CD4-positive, alpha-beta T cell (primary cell): ENCODE results near the gene NXNL2. TPM values are rescaled to one million over a fixed set of nuclear protein-coding genes. Genes with fewer than 3 reads are reported as not detected.

Experiments
- ATAC-seq: fragments of 200-7000 bp; cut with Tn5 transposase; one replicate; pipeline ENCODE4 v1.10.0; 2022; ENCODE audit warnings: mild to moderate bottlenecking; ENCODE audit not compliant: poor library complexity
- CTCF ChIA-PET: fragments of 350-600 bp; sonication (Branson Sonifier 250); formaldehyde crosslinking; loops from one replicate; lab custom pipeline; 2021; ENCODE audit warnings: antibody characterized with exemption, inconsistent platforms; lab: Charles Lee
- POLR2A ChIA-PET: fragments of 350-600 bp; sonication (Branson Sonifier 250); formaldehyde crosslinking; loops from one replicate; lab custom pipeline; 2021; ENCODE audit warnings: antibody characterized with exemption, inconsistent platforms; lab: Charles Lee
- DNase-seq, 14 experiments: peaks; one replicate each; pipeline ENCODE4 v3.0.0-alpha.2; 2013 to 2020; ENCODE audit warnings: mixed read lengths in 2 of 14
- H3K27ac ChIP-seq, 2 donors: one replicate each; pipeline versions ENCODE4 v1.5.1 to v1.7.0; 2013; ENCODE audit warnings: low read length in 2 of 2, low read depth in 1 of 2, mild to moderate bottlenecking in 1 of 2
- H3K27me3 ChIP-seq, 2 experiments: 1 replicate in 1 of 2; 2 replicates in 1 of 2; pipeline versions ENCODE4 v1.6.1 to v1.7.0; 2013; ENCODE audit warnings: low read length in 2 of 2, control low read depth in 1 of 2, mild to moderate bottlenecking in 1 of 2, moderate library complexity in 1 of 2; ENCODE audit not compliant: insufficient read depth in 2 of 2, control insufficient read depth in 1 of 2
- H3K36me3 ChIP-seq: one replicate; pipeline ENCODE4 v1.6.1; 2013; ENCODE audit warnings: low read length, control low read depth; ENCODE audit not compliant: insufficient read depth
- H3K4me1 ChIP-seq: one replicate; pipeline ENCODE4 v1.6.1; 2013; ENCODE audit warnings: low read length, control low read depth; ENCODE audit not compliant: insufficient read depth
- H3K4me3 ChIP-seq: one replicate; pipeline ENCODE4 v1.5.1; 2013; ENCODE audit warnings: mild to moderate bottlenecking, low read length, moderate library complexity
- H3K9me3 ChIP-seq, 2 experiments: 1 replicate in 1 of 2; 2 replicates in 1 of 2; pipeline versions ENCODE4 v1.6.1 to v1.7.0; 2013; ENCODE audit warnings: low read length in 2 of 2, mild to moderate bottlenecking in 2 of 2, control low read depth in 1 of 2, moderate library complexity in 1 of 2; ENCODE audit not compliant: control insufficient read depth in 1 of 2, insufficient read depth in 1 of 2
- H3K27ac Mint-ChIP-seq: one replicate; pipeline ENCODE4 v1.8.0; 2020; ENCODE audit warnings: mixed read lengths
- H3K27me3 Mint-ChIP-seq: one replicate; pipeline ENCODE4 v1.8.0; 2021; ENCODE audit warnings: mixed read lengths
- H3K36me3 Mint-ChIP-seq: one replicate; pipeline ENCODE4 v1.8.0; 2021; ENCODE audit warnings: low read depth, mixed read lengths
- H3K4me1 Mint-ChIP-seq: one replicate; pipeline ENCODE4 v1.8.0; 2021; ENCODE audit warnings: low read depth, mixed read lengths
- H3K4me3 Mint-ChIP-seq: one replicate; pipeline ENCODE4 v1.8.0; 2020; ENCODE audit warnings: mild to moderate bottlenecking, mixed read lengths
- H3K9me3 Mint-ChIP-seq: one replicate; pipeline ENCODE4 v1.8.0; 2020; ENCODE audit warnings: mixed read lengths
- CTCF ChIP-seq: fragments of 200-600 bp; IDR thresholded peaks from one replicate; pipeline ENCODE4 v1.8.0; 2022; ENCODE audit warnings: antibody characterized with exemption, mild to moderate bottlenecking
- intact Hi-C, 2 experiments: fragments of 100-400 bp; cut with DNase I in 1 of 2; cut with micrococcal nuclease in 1 of 2; formaldehyde crosslinking; loops; one replicate each; pipeline versions ENCODE4 v1.15.1 to v1.9.0; 2023 to 2025; cut with DNase I, micrococcal nuclease
- total RNA-seq, 174 experiments: library from RNA in 2 of 174; stranded (reverse) in 2 of 174; gene quantifications; one replicate each; pipeline ENCODE4 v1.2.3 and lab custom pipeline; 2021 to 2026

NXNL2 gene
- total RNA-seq, 2 experiments from 2014 or later: not detected

- CTCF ChIA-PET: no interaction called here
Measured at GRCh38 chr9:88583901-88584596, 49.1 kb downstream of the NXNL2 start.

GRCh38 chr9:88585426-88585825 is 50.4 kb downstream of the NXNL2 start:
- Histone ChIP-seq H3K27ac (no peak overlapping the region), H3K36me3 (no peaks in the 10 kb centered on the region), H3K4me1 (no peaks in the 10 kb centered on the region), H3K4me3 (no peak overlapping the region), H3K27me3 (no peaks in the 10 kb centered on the region), H3K9me3 (no peaks in the 10 kb centered on the region)
- Mint-ChIP-seq H3K9me3 (no peaks in the 10 kb centered on the region), H3K27me3 (no peaks in the 10 kb centered on the region), H3K4me1 (peaks cover 11% of the 10 kb centered on the region), H3K27ac (no peak overlapping the region), H3K36me3 (no peaks in the 10 kb centered on the region), H3K4me3 (no peak overlapping the region)
- ChIA-PET POLR2A (no interaction called here), CTCF (no interaction called here)
- ATAC-seq (no peak), DNase-seq (no peak)
- intact Hi-C loops: no loop called here
- no peak for TF ChIP-seq CTCF

More at GRCh38 chr9:88583901-88584596, 49.1 kb downstream of the NXNL2 start:
- Mint-ChIP-seq H3K36me3 (no peaks in the 10 kb centered on the region), H3K9me3 (no peaks in the 10 kb centered on the region), H3K4me1 (peaks cover 11% of the 10 kb centered on the region), H3K27ac (no peak overlapping the region), H3K27me3 (no peaks in the 10 kb centered on the region), H3K4me3 (no peak overlapping the region)
- POLR2A ChIA-PET: no interaction called here
- Histone ChIP-seq H3K4me1 (no peaks in the 10 kb centered on the region), H3K27ac (no peak overlapping the region), H3K27me3 (no peaks in the 10 kb centered on the region), H3K36me3 (no peaks in the 10 kb centered on the region), H3K9me3 (no peaks in the 10 kb centered on the region), H3K4me3 (no peak overlapping the region)
- TF ChIP-seq CTCF: no peak
- ATAC-seq (no peak), DNase-seq (no peak)
- intact Hi-C loops: no loop called here

- no peaks in the 10 kb centered on the region for H3K36me3 Mint-ChIP-seq
- ATAC-seq: no peak
- intact Hi-C loops: no loop called here
- ChIA-PET CTCF (no interaction called here), POLR2A (no interaction called here)
- H3K27ac Mint-ChIP-seq: no peak overlapping the region
- Histone ChIP-seq H3K36me3 (no peaks in the 10 kb centered on the region), H3K4me3 (no peak overlapping the region), H3K27ac (no peak overlapping the region), H3K4me1 (no peaks in the 10 kb centered on the region), H3K27me3 (no peaks in the 10 kb centered on the region), H3K9me3 (no peaks in the 10 kb centered on the region)
- no peak overlapping the region for H3K4me3 Mint-ChIP-seq
- no peaks in the 10 kb centered on the region for H3K9me3 Mint-ChIP-seq
- no peaks in the 10 kb centered on the region for H3K27me3 Mint-ChIP-seq
- no peak for TF ChIP-seq CTCF
- no peak for DNase-seq
- H3K4me1 Mint-ChIP-seq: peaks cover 11% of the 10 kb centered on the region
Measured at GRCh38 chr9:88586452-88586851, 51.5 kb downstream of the NXNL2 start.
